ENCODE measurements around the gene DYNC1LI1.
"Not testable (repeated sequence)": the region's sequence is repeated elsewhere in the genome, so short reads cannot be mapped to it uniquely, and the experiment has no call there.

Gene DYNC1LI1

DNA sequence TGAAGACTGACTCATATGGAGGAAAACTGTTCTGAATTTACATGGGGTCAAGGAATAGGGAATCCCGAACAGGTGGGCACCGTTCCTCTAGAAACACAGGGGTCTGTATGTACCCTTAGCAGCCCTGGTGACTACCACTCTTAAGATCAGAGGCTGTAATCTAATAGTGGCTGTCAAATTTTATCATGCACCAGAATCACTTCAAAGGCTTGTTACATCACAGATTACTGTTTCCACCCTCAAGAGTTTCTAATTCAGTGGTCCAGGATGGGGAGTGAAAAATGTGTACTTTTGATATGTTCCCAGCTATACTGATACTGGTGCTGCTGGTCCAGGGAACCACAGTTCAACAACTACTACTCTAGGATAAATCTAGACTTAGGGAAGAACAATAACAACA lies 27.9 kb downstream of the DYNC1LI1 start:
- no peak for DNase-seq (ENCODE audit: low spot score in 2 of 2)

DNA sequence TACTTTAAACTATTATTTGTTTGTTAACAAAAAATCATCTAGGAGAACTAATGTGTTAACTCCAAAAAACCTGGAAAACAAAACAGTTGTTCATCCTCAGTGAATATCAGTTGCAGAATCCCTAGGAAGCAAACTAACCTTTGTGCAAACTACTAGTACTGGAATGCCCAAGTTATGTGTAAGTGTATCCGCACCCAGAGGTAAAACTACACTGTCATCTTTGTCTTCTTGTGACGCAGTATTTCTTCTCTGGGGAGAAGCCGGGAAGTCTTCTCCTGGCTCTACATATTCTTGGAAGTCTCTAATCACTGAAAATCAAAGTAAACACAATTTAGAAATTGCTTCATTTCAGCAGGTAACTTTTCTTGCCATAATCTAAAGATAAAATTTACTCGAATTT lies 29.8 kb downstream of the DYNC1LI1 start:
- H3K9me3 ChIP-seq: no peaks in the 10 kb centered on the region
- peaks cover 8% of the 10 kb centered on the region for H3K36me3 ChIP-seq (replicated peaks)
- in situ Hi-C loops (cut with MboI; ENCODE audit: low sequenced_read_pairs): no loop called here
- no peaks in the 10 kb centered on the region for H3K27me3 ChIP-seq (ENCODE audit: low read depth)
- DNase-seq (ENCODE audit: low spot score in 2 of 2): no peak
- peaks cover 9% of the 10 kb centered on the region for H3K4me1 ChIP-seq
- no peak overlapping the region for H3K4me3 ChIP-seq

More for the DNA sequence above, 27.9 kb downstream of the DYNC1LI1 start:
- no peak overlapping the region for H3K4me3 ChIP-seq
- in situ Hi-C loops (cut with MboI; ENCODE audit: low sequenced_read_pairs): no loop called here
- H3K36me3 ChIP-seq (replicated peaks): peaks cover 8% of the 10 kb centered on the region
- H3K27me3 ChIP-seq (ENCODE audit: low read depth): no peaks in the 10 kb centered on the region
- peaks cover 13% of the 10 kb centered on the region for H3K4me1 ChIP-seq
- no peaks in the 10 kb centered on the region for H3K9me3 ChIP-seq

DNA sequence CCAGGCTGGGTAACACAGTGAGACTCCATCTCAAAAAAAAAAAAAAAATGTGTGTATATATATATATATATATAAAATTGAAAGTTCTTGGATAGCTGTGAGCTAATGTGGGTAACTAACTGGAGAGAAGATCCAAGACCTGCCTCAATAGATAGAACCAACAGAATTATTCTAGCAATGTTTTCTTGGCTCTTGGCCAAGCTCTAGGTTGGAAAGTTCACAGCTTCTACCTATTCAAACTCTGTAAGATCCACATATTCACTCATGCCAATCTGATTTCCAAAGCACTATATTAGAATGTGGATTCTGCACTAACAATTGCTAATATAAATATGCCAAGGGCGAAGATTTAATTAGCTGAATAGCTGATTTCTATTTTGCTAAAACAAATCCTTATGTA lies 38.2 kb downstream of the DYNC1LI1 start:
- Histone ChIP-seq H3K4me3 (no peak overlapping the region), H3K27me3 (ENCODE audit: low read depth) (no peaks in the 10 kb centered on the region), H3K4me1 (no peaks in the 10 kb centered on the region), H3K36me3 (replicated peaks) (peaks cover 14% of the 10 kb centered on the region), H3K9me3 (no peaks in the 10 kb centered on the region)
- in situ Hi-C loops (cut with MboI; ENCODE audit: low sequenced_read_pairs): no loop called here
- no peak for DNase-seq (ENCODE audit: low spot score in 2 of 2)

DNA sequence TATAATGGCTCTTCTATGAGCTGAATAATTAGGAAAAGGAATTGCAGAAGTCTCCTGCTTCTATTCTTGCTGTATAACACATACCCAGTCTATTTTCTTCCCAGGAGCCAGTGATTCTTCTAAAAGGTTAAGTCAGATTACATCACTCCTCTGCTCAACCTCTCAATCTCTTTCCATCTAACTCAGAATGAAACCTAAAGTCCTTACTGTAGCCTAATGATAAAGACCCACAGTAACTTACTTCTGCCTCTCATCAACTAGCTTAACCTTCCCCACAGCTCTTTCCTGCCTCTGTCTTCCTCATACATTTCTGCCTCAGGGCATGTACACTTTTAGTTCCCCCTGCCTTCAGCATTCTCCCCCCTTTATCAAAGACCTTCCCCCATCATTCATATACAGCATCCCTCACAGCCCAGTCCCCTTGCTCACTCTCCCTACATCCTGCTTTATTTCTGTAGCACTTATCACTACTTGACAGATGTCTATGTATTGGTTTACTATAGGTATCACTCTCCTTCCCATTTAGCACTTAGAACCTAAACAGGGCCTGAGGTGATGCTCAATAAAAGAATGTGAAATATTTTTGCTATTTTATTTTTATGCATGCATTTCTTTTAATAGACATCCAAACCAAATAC lies 39.5 kb downstream of the DYNC1LI1 start:
- DNase-seq (ENCODE audit: low spot score in 2 of 2): no peak
- Histone ChIP-seq H3K36me3 (replicated peaks) (peaks cover 23% of the 10 kb centered on the region), H3K27me3 (ENCODE audit: low read depth) (no peaks in the 10 kb centered on the region), H3K4me1 (no peaks in the 10 kb centered on the region), H3K9me3 (no peaks in the 10 kb centered on the region), H3K4me3 (no peak overlapping the region)
- in situ Hi-C loops (cut with MboI; ENCODE audit: low sequenced_read_pairs): no loop called here

DNA sequence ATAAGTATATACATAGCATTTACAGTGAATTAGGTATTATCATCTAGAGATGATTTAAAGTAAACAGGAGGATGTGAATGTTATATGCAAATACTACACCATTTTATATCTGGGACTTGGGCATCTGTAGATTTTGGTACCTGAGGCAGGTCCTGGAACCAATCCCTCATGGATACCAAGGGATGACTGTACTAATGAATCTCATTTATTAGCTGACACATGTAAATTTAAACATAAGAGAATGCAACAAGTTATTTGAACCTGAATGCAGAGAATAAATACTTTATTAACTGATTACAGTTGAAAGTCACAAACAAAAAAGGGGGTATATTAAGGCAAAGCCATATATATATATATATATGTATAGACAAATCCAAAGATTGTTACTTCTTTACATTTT lies 44.9 kb downstream of the DYNC1LI1 start:
- Histone ChIP-seq H3K27me3 (ENCODE audit: low read depth) (no peaks in the 10 kb centered on the region), H3K9me3 (no peaks in the 10 kb centered on the region), H3K4me1 (no peaks in the 10 kb centered on the region), H3K4me3 (no peak overlapping the region), H3K36me3 (replicated peaks) (peaks cover 31% of the 10 kb centered on the region)
- no peak for DNase-seq (ENCODE audit: low spot score in 2 of 2)
- in situ Hi-C loops (cut with MboI; ENCODE audit: low sequenced_read_pairs): no loop called here

DNA sequence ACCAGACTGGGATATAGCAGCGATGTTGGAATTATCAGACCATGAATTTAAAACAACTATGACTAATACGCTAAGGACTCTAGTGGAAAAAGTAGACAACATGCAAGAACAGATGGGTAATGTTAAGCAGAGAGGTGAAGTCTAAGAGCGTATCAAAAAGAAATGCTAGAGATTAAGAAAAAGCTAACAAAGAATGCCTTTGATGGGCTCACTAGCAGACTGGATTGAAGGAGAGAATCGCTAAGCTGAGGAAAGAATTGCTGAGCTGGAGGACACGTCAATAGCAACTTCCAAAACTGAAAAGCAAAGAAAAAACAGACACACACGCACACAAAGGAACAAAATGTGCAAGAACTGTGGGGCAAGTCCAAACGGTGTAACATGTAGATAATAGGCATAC lies 48.0 kb downstream of the DYNC1LI1 start:
- no peaks in the 10 kb centered on the region for H3K27me3 ChIP-seq (ENCODE audit: low read depth)
- H3K9me3 ChIP-seq: no peaks in the 10 kb centered on the region
- H3K36me3 ChIP-seq (replicated peaks): peaks cover 21% of the 10 kb centered on the region
- no peaks in the 10 kb centered on the region for H3K4me1 ChIP-seq
- in situ Hi-C loops (cut with MboI; ENCODE audit: low sequenced_read_pairs): loop anchor here (25.0 kb wide), 1 partner anchor 415 kb away; no protein-coding TSS in a partner anchor
- no peak for DNase-seq (ENCODE audit: low spot score in 2 of 2)
- H3K4me3 ChIP-seq: no peak overlapping the region

DNA sequence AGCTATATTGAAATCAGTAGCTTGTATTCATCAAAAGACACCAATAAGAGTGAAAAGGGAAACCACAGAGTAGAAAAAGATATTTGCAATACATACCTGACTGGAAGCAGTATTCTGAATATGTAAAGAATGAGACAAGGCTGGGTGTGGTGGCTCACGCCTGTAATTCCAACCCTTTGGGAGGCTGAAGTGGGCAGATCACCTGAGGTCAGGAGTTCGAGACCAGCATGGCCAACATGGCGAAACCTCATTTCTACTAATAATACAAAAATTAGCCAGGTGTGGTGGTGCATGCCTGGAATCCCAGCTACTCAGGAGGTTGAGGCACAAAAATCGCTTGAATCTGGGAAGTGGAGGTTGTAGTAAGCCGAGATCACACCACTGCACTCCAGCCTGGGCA lies 51.7 kb downstream of the DYNC1LI1 start:
- not testable (repeated sequence) for H3K9me3 ChIP-seq; H3K4me3 ChIP-seq; DNase-seq (ENCODE audit: low spot score in 2 of 2); H3K36me3 ChIP-seq (replicated peaks); H3K27me3 ChIP-seq (ENCODE audit: low read depth); H3K4me1 ChIP-seq
- in situ Hi-C loops (cut with MboI; ENCODE audit: low sequenced_read_pairs): loop anchor here (25.0 kb wide), 1 partner anchor 418 kb away; no protein-coding TSS in a partner anchor

DNA sequence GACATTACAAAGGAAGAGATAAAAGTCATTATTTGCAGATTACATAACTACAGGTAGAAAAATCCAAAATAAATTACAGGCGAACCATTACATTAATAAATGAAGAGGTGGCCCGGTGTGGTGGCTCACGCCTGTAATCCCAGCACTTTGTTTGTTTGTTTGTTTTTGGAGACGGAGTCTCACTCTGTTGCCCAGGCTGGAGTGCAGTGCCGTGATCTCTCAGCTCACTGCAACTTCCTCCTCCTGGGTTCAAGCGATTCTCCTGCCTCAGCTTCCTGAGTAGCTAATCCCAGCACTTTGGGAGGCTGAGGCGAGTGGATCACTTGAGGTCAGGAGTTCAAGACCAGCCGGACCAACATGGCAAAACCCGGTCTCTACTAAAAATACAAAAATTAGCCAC lies 53.9 kb downstream of the DYNC1LI1 start:
- H3K4me1 ChIP-seq; H3K4me3 ChIP-seq; H3K36me3 ChIP-seq (replicated peaks); H3K9me3 ChIP-seq; DNase-seq (ENCODE audit: low spot score in 2 of 2); H3K27me3 ChIP-seq (ENCODE audit: low read depth): not testable (repeated sequence)
- in situ Hi-C loops (cut with MboI; ENCODE audit: low sequenced_read_pairs): loop anchor here (25.0 kb wide), 1 partner anchor 421 kb away; no protein-coding TSS in a partner anchor

DNA sequence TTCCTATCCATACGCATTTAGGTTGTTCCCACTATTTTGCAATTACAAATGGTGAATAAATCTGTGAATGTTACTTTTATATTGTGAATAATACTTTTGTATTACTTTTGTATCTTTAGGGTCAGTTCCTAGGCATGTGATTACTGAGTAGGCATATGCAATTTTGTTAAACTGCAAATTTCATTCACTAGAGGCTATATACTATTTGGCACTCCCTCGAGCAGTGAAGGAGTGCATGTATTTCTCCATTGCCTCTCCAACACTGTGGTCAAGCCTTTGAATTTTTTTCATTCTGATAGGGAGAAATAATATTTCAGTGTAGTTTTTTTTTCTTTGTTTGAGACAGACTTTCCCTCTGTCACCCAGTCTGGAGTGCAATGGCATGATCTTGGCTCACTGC lies 59.7 kb downstream of the DYNC1LI1 start:
- no peaks in the 10 kb centered on the region for H3K36me3 ChIP-seq (replicated peaks)
- no peak for DNase-seq (ENCODE audit: low spot score in 2 of 2)
- no peak overlapping the region for H3K4me3 ChIP-seq
- in situ Hi-C loops (cut with MboI; ENCODE audit: low sequenced_read_pairs): loop anchor here (25.0 kb wide), 1 partner anchor 426 kb away; no protein-coding TSS in a partner anchor
- H3K9me3 ChIP-seq: no peaks in the 10 kb centered on the region
- H3K27me3 ChIP-seq (ENCODE audit: low read depth): no peaks in the 10 kb centered on the region
- H3K4me1 ChIP-seq: no peaks in the 10 kb centered on the region

DNA sequence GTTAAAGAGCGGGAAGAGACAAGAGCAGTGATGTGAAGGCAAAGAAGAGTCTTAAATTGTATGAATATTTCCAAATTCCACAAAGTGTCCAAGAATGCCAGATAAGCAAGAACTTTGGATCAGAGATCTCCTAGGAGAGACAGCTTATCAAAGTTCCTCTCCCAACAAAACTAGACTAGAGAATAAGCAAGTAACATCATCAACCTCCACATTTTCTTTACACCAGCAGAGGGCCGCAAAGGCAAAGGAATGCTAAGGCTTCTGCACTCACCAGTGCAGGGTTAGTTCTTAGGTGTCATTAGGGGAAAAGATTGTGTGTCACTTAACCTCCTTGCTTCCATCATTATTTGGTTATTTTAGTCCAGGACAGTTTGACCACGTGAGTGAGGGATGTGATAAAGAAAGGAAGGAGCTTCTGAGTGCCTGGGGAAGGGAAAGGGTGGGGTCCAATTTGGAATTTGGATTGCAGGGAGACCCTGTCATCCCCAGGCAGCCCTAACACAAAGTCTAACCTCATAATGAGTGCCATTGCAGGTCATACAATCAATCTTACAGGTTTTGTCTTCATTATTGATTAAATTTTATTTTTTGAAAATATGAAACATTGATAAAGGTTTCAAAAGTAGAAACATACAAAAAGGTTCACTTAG lies 60.5 kb downstream of the DYNC1LI1 start:
- in situ Hi-C loops (cut with MboI; ENCODE audit: low sequenced_read_pairs): loop anchor here (25.0 kb wide), 1 partner anchor 427 kb away; no protein-coding TSS in a partner anchor
- H3K9me3 ChIP-seq: no peaks in the 10 kb centered on the region

DNA sequence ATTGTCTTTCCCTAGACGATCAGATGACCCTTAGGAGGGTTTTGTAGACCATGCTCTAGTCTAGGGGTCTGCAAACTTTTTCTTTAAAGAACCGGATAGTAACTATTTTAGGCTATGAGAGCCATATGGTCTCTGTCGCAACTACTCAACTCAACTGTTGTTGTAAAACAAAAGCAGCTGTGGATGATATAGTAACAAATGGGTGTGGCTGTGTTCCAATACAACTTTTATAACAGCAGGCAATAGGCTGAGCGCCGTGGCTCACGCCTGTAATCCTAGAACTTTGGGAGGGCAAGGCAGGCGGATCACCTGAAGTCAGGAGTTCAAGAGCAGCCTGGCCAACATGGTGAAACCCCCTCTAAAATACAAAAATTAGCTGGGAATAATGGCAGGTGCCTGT lies 61.9 kb downstream of the DYNC1LI1 start:
- Histone ChIP-seq H3K9me3 (no peaks in the 10 kb centered on the region), H3K36me3 (replicated peaks) (no peaks in the 10 kb centered on the region), H3K27me3 (ENCODE audit: low read depth) (no peaks in the 10 kb centered on the region), H3K4me1 (no peaks in the 10 kb centered on the region), H3K4me3 (no peak overlapping the region)
- in situ Hi-C loops (cut with MboI; ENCODE audit: low sequenced_read_pairs): loop anchor here (5.0 to 25.0 kb wide), 2 partner anchors 154 to 429 kb away; no protein-coding TSS in a partner anchor
- no peak for DNase-seq (ENCODE audit: low spot score in 2 of 2)

More for the DNA sequence above, 60.5 kb downstream of the DYNC1LI1 start:
- Histone ChIP-seq H3K36me3 (replicated peaks) (no peaks in the 10 kb centered on the region), H3K27me3 (ENCODE audit: low read depth) (no peaks in the 10 kb centered on the region), H3K4me1 (no peaks in the 10 kb centered on the region), H3K4me3 (no peak overlapping the region)
- DNase-seq (ENCODE audit: low spot score in 2 of 2): peak; percentile 77 to 78

DNA sequence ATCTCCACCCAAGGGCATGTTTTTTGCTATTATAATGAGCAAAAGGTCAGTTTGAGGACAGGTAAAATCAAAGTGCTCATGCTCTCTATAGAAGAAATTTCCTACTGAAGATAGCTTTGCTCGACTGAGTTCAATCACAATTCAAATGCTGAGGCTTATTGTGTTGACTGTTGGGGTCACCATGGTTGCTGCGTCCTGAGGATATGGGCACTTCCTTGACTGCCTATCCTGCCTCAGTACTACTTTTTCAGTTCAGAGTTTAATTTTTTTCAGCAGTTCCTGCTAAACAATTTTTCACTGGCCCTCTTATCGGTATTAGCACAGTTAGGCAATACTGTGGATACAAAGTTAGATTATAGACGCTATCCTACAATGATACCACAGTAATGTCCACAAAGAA lies 64.2 kb downstream of the DYNC1LI1 start:
- Histone ChIP-seq H3K27me3 (ENCODE audit: low read depth) (no peaks in the 10 kb centered on the region), H3K4me1 (peaks cover 6% of the 10 kb centered on the region), H3K36me3 (replicated peaks) (no peaks in the 10 kb centered on the region), H3K9me3 (no peaks in the 10 kb centered on the region), H3K4me3 (no peak overlapping the region)
- in situ Hi-C loops (cut with MboI; ENCODE audit: low sequenced_read_pairs): loop anchor here (5.0 to 25.0 kb wide), 2 partner anchors 156 to 431 kb away; no protein-coding TSS in a partner anchor
- DNase-seq (ENCODE audit: low spot score in 2 of 2): no peak

DNA sequence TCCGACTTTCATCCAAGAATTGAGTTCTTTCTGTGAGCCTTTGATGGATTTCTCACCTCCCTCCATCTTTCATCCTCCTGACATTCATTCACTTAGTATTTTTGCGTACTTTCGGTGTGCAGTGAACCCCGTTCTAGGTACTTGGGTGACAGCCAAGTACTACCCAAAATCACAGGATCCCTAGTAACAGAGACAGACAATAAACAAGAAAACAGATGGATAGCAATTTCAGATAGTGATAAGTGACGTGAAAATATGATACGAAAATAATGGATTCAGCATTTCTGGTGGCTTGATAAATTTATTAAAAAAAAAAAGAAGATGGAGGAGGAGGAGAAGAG lies 67.7 kb downstream of the DYNC1LI1 start:
- in situ Hi-C loops (cut with MboI; ENCODE audit: low sequenced_read_pairs): loop anchor here (25.0 kb wide), 1 partner anchor 434 kb away; no protein-coding TSS in a partner anchor
- H3K27me3 ChIP-seq (ENCODE audit: low read depth): no peaks in the 10 kb centered on the region
- peak overlapping the region; percentile 92 for H3K4me3 ChIP-seq
- no peaks in the 10 kb centered on the region for H3K36me3 ChIP-seq (replicated peaks)
- H3K9me3 ChIP-seq: no peaks in the 10 kb centered on the region
- peaks cover 16% of the 10 kb centered on the region for H3K4me1 ChIP-seq
- DNase-seq (ENCODE audit: low spot score in 2 of 2): no peak

Data from HAP-1 (cell line).